ENCODE data around the gene GRXCR2.

- TF ChIP-seq CTCF (IDR thresholded peaks at IDR 0.05) (no peak), POLR2A (IDR thresholded peaks at IDR 0.05; ENCODE audit: low read depth) (no peak), EP300 (IDR thresholded peaks at IDR 0.05) (no peak), POLR2AphosphoS5 (IDR thresholded peaks at IDR 0.05) (no peak)
Observed at GRCh38 chr5:145859453-145859852, 13.4 kb downstream of the GRXCR2 start.

All from esophagus muscularis mucosa (tissue), 4 donors.